ENCODE results near the gene GALR2.
A peak's percentile ranks its signal among the peaks of the same experiment; 100 is the strongest.
"Not testable (repeated sequence)": the region's sequence is repeated elsewhere in the genome, so short reads cannot be mapped to it uniquely, and the experiment has no call there.

The GALR2 gene

GRCh38 chr17:76050538-76051467, 23.8 kb upstream of the GALR2 start:
- DNase-seq (ENCODE audit: low read depth): no peak

GRCh38 chr17:76051561-76051960, 23.0 kb upstream of the GALR2 start:
- DNase-seq (ENCODE audit: low read depth): no peak

- peak; percentile 61 for DNase-seq (ENCODE audit: low read depth)
Measured at GRCh38 chr17:76053246-76054111, 21.1 kb upstream of the GALR2 start.

- peak; percentile 21 for DNase-seq (ENCODE audit: low read depth)
Measured at GRCh38 chr17:76054112-76054476, 20.5 kb upstream of the GALR2 start.

- no peak for DNase-seq (ENCODE audit: low read depth)
Measured at GRCh38 chr17:76056882-76057281, 17.7 kb upstream of the GALR2 start.

- DNase-seq (ENCODE audit: low read depth): not testable (repeated sequence)
Measured at GRCh38 chr17:76058264-76058663, 16.3 kb upstream of the GALR2 start.

GRCh38 chr17:76063875-76064546, 10.6 kb upstream of the GALR2 start:
- DNase-seq (ENCODE audit: low read depth): no peak

GRCh38 chr17:76065775-76066174, 8.8 kb upstream of the GALR2 start:
- no peak for DNase-seq (ENCODE audit: low read depth)

- DNase-seq (ENCODE audit: low read depth): no peak
Measured at GRCh38 chr17:76071531-76072147, 2.9 kb upstream of the GALR2 start.

GRCh38 chr17:76072148-76072858, 2.3 kb upstream of the GALR2 start, which contains the start of gene SRP68:
TSS of gene SRP68 (minus strand) at chr17:76072517. CDS start at chr17:76072491, 26 bp downstream.
- peak; percentile 84 for DNase-seq (ENCODE audit: low read depth)

- no peak for DNase-seq (ENCODE audit: low read depth)
Measured at GRCh38 chr17:76075364-76076145, 974 bp downstream of the GALR2 start.

GRCh38 chr17:76076146-76076764, 1.7 kb downstream of the GALR2 start:
- DNase-seq (ENCODE audit: low read depth): no peak

- no peak for DNase-seq (ENCODE audit: low read depth)
Measured at GRCh38 chr17:76076765-76077583, 2.4 kb downstream of the GALR2 start.

GRCh38 chr17:76077584-76078110, 3.1 kb downstream of the GALR2 start:
- no peak for DNase-seq (ENCODE audit: low read depth)

GRCh38 chr17:76078370-76078769, 3.8 kb downstream of the GALR2 start:
- not testable (repeated sequence) for DNase-seq (ENCODE audit: low read depth)

- no peak for DNase-seq (ENCODE audit: low read depth)
Measured at GRCh38 chr17:76078860-76079534, 4.4 kb downstream of the GALR2 start, which contains the start of gene ZACN. TSS of gene ZACN (plus strand) at chr17:76079182. CDS start at chr17:76079265, 83 bp downstream.

- no peak for DNase-seq (ENCODE audit: low read depth)
Measured at GRCh38 chr17:76079535-76079955, 5.0 kb downstream of the GALR2 start.
